Activated naive CD4-positive, alpha-beta T cell (primary cell): Measurements from ENCODE around the gene CCDC134.

Experiments used
- DNase-seq, 4 experiments: peaks; one replicate each; lab custom pipeline; 2025; lab: John Stamatoyannopoulos, UW

CCDC134 gene

DNA sequence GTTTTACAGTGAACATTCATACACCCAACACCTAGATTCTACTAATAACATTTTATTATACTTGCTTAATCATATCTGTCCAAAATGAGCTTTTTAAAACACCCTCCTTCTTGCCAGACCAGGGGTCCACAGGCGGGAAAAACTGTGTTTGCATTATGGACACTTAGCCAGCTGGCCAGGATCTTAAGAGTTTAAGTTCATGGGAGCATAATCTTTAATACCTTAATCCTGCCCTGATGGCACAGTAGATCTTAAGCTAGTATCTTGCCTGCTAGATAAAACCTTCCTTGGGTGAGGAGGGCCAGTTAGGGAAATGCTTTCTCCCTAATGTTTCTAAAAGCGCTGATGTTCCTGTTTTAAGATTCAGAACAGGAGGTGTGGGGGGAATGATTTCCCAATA lies 13.1 kb upstream of the CCDC134 start:
- DNase-seq, result no peak

DNA sequence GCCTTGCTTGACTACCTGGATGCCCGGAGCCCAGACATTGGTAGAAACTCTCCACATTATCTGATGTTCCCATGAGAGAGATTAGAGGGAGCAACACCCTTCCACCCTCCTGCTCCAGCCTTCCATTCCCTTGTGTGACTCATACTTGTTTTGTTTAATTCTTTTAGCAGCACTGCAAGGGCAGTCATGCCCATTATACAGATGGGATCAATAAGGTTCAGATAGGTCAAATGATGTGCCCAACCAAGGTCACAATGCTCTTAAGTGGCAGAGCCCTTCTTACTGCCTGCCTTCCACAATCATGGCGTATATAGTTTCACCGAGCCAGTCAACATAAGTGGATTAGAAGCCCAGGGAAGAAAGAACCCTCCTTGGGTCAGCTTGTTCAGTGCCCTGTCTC lies 6.6 kb upstream of the CCDC134 start:
- no peak for DNase-seq

DNA sequence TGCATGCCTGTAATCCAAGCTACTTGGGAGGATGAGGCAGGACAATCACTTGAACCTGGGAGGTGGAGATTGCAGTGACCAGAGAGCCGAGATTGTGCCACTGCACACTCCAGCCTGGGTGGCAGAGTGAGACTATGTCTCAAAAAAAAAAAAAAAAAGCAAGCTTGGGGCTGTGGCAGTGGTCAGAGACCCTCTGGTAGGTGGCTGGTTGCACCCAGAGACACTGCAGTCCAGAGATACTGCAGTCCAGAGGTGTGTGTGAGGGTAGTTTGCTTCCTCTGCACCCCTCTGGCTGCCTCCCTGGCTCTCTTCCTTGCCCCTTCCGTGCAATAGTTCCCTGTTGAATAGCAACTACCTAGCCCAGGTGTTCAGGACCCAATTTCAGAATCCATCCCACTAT lies 1.7 kb upstream of the CCDC134 start:
- DNase-seq, result no peak

DNA sequence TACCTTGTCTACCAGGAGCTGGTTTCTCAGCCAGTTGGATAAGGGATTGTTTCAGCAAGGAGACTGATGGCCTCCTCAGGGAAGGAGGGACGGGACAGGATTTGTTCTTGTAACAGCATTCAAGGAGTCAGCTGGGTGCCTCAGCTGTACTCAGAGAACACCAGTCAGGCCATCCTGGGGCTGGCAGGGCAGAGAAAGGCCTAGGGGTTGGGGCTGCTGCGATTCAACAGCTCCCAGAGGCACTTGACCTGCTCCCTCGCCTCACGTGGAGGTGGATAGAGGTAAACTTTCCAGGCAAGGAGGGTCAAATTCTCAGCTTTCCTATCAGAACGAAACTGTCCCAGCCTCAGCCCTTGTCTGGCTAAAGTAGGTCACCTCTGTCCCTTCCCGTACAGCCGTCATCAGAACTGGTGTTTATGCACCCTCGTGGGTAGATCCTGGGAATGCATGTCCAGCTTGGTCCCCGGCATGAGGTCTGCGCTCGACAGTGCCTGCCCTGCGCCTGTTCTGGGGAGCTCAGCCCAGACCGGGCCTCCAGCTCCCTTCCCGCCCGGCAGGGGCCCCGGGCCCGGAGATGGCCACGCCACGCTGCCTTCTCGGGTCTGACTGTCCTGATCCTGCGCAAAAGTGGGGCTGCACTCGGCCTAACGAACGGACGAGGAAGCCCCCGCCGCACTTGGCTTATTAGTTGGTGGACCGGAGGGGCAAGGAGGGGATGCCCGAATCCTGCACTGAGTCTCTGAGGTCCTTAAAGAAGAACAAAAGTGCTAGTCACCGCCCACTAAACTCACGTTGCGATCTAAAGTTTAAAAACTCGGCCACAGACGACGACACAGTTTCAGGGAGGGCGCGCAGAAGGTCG lies 762 bp upstream of the CCDC134 start:
- peak in 1 of 4 experiments; percentile 37 for DNase-seq

DNA sequence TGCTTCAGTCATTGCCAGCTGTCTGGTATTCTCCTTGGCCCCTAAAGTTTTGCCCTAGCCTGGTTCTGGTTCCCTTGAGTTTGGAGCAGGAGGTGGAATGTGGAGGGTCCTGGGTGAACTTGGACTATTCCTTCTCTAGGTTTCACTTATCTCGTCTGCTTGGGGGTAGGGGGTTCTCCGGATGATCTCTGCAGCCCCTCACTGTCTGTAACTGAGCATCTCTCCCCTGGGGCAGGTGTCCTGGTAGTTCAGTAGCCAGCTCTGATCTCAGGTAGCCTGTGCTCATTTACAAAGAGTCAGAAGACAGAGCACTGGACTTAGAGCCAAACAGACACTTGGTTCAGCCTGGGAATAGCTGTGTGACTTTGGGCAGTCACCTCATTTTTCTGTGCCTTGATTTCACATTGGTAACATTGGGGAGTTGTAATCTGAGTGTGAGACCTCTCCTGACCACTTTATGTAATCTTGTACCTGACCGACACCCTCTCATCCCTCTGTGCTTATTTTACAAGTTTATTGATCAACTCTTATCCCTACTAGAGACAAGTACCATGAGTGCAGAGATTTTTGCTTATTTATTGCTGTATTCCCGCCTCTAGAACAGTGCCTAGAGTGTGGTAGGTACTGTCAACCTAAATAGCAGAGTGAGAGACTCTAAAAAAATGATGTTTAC lies 804 bp downstream of the CCDC134 start:
- DNase-seq, result no peak

DNA sequence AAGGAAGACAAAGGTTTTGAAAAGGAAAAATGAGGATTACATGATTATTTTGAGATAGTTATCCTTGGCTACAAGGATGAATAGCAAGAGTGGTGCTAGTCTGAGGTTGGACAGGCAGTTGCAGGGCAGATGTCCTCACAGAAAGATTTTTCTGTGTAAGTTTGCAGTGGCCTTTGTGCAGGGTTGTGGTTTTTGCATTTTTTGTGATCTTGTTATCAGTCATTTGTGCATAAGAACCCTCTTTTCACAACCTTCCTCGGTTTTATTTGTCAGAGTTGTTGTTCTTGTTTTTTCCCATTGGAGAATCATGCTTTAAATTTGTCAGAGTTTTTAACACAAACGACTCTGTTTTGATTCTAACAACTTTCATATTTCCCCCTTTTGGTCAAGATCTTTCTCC lies 1.4 kb downstream of the CCDC134 start:
- no peak for DNase-seq

DNA sequence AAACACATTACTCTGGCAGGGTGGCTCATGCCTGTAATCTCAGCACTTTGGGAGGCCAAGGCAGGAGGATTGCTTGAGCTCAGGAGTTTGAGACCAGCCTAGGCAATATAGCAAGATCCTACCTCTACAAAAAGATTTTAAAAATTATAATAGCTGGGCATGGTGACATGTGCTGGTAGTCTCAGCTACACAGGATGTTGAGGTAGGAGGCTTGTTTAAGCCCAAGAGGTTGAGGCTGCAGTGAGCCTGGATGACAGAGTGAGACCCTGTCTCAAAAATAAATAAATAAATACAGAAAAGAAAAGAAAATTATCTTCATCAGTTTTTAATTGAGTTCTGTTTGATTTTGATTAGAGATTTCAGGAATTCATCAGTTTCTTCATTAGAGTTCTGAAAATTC lies 5.2 kb downstream of the CCDC134 start:
- DNase-seq, result no peak

DNA sequence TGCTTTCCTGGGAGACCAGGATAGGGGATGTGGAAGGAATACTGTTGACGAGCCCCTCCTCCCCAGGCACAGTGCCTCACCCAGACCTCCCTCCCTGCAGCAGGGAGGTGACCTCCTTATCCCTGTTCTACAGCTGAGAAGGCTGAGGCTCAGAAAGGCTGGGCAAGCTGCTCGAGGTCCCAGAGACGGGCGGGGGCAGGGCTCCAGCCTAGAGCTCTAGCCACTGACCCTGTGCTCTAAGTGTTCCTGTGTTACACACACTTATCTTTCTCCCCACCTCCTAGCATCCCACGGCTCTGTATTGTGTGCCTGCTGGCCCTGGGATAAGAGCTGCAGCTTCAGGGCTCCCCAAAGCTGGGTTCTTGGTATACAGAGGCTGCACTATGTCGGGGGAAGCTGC lies 7.9 kb downstream of the CCDC134 start:
- DNase-seq, result no peak

DNA sequence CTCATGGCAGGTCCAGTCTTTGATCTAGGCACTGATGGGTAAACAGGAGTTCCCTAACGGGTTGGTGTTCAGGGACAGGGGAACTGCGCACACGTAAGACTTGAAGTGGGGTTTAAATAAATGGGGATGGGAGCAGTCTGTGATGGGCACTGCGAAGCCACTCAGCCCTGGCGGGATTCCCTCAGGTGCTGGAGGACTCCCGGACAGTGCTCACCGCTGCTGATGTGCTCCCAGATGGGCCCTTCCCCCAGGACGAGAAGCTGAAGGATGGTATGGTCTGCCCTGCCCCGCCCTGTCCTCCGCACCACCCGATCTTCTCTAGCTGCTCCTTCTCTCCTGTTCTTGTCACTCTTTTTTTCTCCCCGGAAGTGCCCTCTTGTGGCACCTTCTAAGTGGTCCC lies 9.5 kb downstream of the CCDC134 start:
- no peak for DNase-seq

DNA sequence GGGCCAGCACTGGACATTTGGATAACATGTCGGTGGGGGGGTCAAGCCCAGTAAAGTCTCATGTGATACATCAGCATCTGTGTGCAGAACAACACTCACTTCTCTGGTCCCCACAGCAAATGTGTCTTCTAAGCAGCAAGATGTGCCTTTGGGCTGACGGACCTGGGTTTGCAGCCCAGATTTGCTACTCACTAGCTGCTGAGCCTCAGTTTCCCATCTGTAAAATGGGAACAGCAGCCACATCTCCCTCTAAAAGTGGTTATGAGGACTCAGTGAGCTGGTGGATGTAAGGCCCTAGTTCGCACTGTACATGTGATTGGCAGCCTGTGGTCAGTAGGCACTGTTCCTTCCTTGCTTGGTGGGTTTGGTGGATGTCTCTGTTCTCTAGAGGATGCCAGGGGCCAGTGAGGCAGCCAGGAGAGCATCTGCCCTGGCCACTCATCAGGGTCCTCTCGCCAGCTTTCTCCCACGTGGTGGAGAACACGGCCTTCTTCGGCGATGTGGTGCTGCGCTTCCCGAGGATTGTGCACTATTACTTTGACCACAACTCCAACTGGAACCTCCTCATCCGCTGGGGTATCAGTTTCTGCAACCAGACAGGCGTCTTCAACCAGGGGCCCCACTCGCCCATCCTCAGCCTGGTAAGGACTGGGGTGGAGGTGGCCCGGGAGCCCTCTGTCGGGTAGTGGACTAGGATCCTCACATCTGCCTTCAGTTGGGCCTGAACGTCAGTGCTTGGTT lies 12.5 kb downstream of the CCDC134 start:
- no peak for DNase-seq

DNA sequence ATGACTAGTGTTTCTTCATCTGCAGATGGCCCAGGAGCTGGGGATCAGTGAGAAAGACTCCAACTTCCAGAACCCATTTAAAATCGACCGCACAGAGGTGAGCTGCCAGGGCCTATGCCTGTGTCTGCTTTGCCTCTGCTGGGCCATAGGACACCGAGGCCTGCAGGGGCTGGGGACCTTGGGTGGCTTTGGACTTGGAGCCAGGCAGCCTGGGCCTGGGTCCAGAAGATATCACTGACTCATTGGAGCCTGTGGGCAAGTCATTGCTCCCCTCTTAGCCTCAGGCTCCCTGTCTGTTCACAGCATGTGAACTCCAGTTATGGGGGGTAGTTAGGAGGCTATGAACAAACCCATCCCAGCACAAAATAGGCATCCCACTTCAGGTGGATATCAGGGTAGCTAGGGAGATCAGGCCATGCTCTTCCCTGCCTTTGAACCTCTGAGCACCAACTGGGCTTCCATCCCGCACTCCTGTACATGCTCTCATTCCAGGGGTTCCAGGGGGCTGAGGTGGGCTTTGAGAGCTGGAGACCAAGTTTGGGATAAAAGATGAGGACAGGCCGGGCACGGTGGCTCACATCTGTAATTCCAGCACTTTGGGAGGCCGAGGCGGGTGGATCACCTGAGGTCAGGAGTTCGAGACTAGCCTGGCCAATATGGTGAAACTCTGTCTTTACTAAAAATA lies 13.4 kb downstream of the CCDC134 start:
- no peak for DNase-seq

DNA sequence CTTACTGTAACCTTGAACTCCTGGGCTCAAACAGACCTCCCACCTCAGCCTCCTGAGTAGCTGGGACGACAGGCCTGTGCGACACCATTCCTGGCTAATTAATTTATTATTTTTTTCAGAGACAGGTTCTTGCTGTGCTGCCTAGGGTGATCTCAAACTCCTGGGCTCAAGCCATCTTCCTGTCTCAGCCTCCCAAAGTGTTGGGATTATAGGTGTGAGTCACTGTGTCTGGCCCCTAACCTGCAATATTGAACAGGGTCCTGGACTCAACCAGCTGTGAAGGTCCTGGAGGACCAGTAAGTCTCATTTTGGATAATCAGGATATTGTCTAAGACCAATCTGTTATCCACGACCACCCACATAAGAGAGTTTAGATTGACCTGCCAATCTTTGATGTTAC lies 15.2 kb downstream of the CCDC134 start:
- DNase-seq, result no peak

DNA sequence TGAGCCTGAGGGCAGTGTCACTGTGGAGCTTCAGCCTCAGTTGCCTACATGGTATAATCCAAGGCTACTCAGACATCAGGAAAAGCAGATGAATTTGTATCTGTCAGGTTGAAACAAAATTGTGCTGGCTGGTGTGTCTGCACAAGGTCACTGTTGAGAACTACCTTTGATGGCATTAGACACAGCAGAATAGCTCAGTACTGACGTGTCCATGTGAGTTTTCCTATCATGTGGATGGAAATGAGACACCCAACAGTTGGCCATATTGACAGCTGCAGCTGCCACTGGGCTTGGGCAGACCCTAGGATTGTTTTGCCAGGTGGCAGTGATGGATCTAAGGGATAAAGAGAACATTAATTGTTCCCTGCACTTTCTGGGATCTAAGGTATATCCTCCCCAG lies 15.8 kb downstream of the CCDC134 start:
- no peak for DNase-seq

DNA sequence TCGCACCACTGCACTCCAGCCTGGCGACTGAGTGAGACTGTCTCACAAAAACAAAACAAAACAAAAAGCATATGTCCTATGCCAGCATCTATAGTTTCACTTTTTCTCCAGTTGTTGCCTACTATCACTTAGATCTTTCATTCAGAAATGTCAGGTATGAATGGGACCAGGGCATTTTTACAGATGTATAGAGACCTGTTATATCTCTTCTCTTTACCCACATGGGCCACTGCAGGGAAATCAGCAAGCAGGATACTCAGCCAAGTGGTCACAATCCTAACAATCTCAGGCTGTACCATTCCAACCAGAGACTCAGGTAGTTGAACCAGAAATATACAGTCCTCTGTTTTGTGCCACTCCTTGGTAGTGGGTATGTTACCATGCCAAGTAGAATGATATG lies 16.4 kb downstream of the CCDC134 start:
- DNase-seq, result no peak

DNA sequence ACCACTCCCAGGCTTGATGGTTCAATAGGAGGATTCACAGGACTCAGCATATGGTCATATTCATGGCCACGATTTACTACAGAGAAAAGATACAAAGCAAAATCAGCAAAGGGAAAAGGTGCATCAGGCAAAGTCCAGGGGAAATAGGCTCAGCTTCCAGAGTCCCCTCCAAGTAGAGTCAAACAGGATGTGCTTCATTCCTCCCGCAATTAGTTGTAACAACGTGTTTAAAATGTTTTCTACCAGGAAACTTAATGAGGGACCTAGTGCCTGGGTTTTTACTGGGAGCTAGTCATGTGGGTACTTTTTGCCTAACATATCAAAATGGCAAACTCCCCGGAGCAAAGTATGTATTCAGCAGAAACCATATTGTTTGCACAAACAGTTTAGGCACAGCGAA lies 17.5 kb downstream of the CCDC134 start:
- no peak for DNase-seq

DNA sequence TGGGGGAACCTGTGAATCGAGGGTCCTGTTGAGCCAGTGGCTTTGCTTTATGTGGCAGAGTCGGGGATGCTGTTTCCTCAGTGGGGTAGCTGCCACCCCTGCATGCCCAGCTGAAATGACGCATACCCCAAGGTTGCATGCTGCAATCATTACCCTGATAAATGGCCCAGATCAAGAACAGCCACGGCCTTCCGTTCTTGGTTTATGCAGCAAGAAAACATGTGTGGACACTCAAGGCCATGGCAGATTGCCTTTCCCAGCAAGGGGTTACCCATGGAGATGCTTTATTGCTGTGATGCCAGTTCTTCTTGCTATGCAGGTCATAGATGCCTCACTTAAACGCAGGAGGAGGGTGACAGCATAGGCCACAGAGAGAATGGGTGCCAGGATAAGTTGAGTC lies 18.1 kb downstream of the CCDC134 start:
- DNase-seq, result no peak

DNA sequence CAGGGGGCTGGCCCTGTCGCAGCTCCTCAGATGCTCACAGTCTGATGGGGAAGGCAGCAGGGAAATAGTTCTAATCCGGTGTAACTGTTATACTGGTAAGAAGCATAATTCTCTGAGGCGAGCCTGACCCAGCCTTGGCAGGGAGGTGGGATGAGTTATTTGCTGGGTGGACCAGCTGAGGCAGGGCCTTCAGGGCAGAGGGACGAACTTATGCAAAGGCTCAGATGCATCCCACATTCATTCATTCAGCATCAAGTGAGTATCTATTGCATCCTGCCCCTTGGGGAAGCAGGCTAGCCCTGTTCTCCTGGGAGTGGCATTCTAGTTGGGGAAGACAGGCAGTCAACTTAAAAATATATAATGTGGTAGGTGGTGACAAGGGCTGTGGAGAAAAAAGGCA lies 18.8 kb downstream of the CCDC134 start:
- DNase-seq, result no peak

DNA sequence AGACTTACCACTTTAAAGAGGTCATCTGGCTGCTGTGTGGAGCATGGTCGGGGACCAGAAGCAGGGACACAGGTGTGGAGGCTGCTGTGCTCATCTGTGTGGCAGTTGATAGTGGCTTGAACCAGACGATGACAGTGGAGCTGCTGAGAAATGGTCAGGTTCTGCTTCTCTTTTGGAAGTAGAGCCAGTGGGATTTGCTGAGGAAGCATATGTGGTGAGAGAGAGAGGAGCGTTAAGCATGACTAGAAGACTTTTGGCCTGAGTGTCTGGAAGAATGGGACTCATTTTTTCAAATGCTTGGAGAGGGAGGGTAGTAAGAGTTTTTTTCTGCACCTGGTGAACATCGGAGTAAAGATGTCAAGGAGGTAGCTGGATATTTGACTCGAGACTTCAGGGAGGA lies 20.0 kb downstream of the CCDC134 start:
- DNase-seq, result no peak

DNA sequence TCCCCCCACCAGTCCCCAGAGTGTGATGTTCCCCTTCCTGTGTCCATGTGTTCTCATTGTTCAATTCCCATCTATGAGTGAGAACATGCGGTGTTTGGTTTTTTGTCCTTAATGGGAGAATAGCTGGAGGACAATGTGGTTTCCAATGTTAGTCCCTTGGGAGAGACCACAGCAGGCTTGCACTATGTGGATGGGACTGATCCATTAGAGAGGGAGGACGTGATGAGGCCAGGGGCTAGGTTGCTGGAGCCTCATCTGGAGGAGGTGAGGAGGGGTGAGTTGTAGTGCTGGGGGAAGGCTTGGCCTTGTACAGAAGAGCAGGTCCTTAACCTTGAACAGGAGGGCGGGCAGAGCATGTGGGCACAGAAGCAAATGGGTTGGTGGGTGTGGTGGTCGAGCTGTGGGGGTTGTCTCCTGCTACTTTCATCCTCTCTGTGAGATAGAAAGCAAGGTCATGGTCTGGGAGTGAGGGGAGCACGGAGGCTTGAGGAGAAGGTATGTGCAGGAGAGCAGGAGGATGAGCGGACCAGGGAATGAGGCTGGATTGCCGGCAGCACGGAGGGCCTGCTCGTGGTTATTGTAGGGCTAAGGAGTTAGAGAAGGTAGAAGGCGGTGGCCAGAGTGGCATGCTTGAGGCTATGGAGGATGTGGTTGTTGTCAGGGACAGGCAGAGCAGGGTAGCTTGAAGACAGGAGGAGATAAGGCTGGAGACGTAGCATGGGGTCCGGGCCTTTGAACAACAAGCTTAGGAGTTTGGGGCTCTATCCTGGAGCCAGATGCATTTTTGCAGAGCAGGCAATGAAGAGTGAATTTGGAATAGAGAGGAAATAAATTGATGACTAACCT lies 21.2 kb downstream of the CCDC134 start:
- DNase-seq, result no peak

DNA sequence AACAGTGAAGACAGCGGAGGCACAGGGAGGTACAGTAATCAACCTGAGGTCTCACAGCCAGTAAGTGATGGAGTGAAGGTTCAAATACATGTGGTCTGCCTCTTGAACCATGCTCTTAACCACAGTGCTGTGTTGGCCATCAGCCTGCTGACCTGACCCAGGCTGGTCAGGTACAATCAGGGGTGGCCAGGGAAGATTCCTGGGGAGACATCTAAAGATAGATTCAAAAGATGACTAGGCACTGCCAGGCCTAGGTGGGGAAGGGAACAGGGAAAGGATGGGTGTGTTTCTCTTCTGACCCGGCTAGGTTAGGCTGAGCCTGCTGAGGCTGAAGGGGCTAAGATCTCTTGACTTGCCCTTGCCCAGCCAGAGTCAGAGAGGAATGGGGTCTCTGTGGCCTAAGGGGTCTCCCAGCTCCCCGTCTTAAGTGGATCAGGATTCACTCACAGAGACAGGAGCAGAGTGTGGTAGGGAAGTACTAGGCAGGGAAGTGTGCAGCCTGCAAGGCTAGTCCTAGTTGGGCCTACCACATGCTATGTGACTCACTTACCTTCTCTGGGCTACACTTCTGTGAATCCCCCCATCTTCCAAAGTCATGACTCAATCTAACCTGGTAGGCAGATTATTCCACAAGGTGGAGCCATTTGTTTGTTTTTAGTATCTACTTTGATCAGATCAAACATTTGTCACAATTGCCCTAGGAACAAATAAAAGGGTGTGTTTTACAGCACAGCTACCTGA lies 22.0 kb downstream of the CCDC134 start:
- no peak for DNase-seq

DNA sequence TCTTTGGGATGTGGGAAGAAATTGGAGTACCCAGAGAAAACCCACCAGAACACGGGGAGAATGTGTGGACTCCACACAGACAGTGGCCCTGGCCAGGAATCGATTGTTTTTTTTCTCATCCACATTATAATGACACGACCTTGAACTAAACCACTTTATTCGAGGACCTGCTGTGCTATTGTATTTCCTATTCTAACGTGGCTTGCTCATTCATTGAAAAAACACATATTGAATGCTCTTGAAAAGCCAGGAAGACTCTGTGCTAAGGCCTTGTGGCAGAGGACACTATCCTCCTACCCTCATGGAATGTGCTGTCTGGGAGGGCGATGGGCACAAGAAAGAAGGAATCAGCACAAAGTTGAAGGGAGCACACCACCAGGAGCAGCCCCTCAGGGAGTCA lies 23.3 kb downstream of the CCDC134 start:
- no peak for DNase-seq
